ENCODE measurements around the gene SLIT1.

- TF ChIP-seq ELF4 (IDR thresholded peaks at IDR 0.05) (no peak), SUZ12 (IDR thresholded peaks at IDR 0.05) (no peak), FOXK2 (IDR thresholded peaks at IDR 0.05) (no peak), FOXA1 (IDR thresholded peaks at IDR 0.05) (no peak), FOXM1 (IDR thresholded peaks at IDR 0.05; ENCODE audit: borderline replicate concordance) (no peak), LEF1 (IDR thresholded peaks at IDR 0.05; ENCODE audit: borderline replicate concordance) (no peak), PKNOX1 (IDR thresholded peaks at IDR 0.05) (no peak), ARNT (IDR thresholded peaks at IDR 0.05) (no peak)
Measured at GRCh38 chr10:97220355-97220754, 34.6 kb upstream of the SLIT1 start.
